HG03045 (cell line): Measurements from ENCODE around the gene ACP5.
A peak's percentile ranks its signal among the peaks of the same experiment; 100 is the strongest.
"Not testable (repeated sequence)": the region's sequence is repeated elsewhere in the genome, so short reads cannot be mapped to it uniquely, and the experiment has no call there.

ENCODE experiments used
- ATAC-seq: cut with Tn5 transposase; IDR thresholded peaks from one replicate; pipeline ENCODE4 v1.9.1; 2021; ENCODE audit warnings: mild to moderate bottlenecking, moderate library complexity; ENCODE audit not compliant: unreplicated experiment

The ACP5 gene

DNA sequence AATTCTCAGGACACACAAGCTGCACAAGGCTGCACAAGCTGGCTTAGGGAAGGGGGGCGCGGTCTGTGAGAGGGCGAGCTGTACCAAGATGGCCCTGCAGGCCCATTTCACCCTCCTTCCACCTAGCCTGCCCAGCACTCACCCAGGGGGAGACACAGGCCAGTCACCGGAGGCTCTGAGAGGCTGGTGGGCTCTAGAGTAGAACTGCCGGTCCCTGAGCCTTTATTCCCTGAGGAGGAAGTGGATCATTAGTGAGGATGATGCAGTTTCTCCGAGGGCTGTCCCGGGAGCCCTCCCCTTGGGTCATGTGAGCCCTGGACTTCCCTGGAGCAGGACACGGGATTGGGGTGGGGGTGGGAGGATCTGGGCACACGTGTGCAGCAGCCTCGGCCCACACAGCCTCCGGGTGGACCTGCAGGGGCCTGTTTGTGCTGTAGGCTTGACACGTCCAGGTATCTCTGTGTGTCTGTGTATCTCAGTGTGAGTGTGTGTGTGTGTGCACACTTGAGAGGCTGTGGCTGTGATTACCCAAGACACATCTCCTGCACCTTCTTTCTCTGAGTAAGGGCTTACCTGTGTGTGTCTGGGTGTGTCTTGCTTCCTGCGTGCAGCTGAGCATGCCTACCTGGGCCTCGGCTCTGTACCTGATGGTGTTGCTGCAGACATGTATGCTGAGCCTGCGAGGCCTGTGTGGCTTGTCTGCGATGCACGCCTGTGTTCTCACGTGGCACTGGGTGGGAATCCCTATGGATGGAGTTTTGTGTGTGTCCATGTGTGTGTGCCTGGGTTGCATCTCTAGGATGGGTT is at the start of gene ACP5:
Gene ACP5 (minus strand): TSS at position 195 of the 807 bp plus-strand sequence. CDS start 328 bp downstream, outside the sequence.
- ATAC-seq, result no peak

DNA sequence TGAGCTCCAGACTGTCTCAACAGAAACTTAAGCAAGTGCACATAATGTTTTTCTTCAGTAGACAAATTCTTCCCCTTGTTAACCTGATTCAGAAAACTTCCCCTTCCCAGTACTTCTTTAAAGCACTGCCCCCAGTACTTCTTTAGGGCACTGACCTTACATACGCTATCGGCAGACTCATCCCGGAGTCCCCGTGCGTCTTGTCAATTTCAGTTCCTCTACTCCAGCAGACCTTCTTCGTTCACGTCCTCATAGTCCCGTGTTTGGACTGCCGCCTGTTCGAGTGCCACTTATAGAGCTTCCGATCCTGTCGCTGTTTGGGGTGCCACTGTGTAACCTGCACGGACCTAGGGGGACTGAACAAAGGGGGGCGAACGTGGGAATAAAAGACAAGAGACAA is 48.8 kb upstream of the ACP5 start:
- no peak for ATAC-seq

- no peak for ATAC-seq
These were observed 46.6 kb upstream of the ACP5 start for GRCh38 chr19:11624069-11624463.

DNA sequence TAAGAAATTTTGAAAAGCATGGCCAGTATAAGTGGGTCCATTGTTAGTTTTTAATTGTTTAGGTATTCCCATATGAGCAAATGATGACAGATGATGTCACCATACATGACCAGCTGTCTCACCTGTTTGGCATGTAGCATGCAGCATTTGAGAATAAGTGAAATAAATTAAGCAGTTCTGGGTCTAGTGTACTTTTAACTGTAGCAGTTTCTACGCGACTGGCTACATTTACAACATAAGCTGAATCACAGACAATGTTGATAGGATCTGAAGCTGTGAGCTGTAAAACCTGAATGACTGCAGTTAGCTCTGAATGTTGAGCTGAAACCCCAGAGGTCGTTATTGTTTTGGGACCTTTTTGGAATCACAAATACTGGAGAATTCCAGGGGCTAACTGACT is 45.0 kb upstream of the ACP5 start:
- ATAC-seq, result not testable (repeated sequence)

DNA sequence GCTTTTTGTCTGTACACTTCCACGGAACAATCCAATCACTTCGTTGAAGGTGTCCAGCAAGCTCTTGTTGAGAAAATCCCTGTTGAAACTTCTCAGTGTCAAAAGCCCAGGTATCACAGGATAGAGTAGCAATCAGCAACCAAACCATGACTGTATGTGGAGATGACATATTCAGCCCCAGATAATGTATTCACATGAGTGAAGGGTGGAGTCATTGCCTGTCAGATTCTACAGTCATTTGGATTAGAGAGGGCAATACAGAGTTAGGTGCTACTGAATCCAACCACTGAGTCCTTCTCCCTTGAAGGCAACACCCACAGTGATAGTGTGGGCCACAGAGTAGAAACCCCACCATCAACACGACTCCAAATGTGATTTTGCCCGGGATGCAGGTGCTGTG is 43.1 kb upstream of the ACP5 start:
- ATAC-seq, result no peak

DNA sequence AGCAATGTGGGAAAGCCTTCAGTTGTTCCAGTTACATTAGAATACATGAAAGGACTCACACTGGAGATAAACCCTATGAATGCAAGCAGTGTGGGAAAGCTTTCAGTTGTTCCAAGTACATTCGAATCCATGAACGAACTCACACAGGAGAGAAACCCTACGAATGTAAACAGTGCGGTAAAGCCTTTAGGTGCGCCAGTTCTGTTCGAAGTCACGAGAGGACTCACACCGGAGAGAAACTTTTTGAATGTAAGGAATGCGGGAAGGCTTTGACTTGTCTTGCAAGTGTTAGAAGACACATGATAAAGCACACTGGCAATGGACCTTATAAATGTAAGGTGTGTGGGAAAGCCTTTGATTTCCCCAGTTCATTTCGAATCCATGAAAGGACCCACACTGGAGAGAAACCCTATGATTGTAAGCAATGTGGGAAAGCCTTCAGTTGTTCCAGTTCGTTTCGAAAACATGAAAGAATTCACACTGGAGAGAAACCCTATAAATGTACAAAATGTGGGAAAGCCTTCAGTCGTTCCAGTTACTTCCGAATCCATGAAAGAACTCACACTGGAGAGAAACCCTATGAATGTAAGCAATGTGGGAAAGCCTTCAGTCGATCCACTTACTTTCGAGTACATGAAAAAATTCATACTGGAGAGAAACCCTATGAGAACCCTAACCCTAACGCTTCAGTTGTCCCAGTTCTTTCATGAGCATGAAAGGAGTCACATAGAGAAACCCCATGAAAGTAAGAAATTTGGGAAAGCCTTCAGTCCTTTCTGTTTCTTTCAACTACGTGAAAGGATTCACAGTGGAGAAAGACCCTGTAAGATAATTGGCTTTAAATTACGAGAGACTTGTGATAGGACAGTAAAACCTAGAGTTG is 40.0 kb upstream of the ACP5 start:
- no peak for ATAC-seq

GRCh38 chr19:11612816-11613511 is 35.5 kb upstream of the ACP5 start:
- no peak for ATAC-seq

DNA sequence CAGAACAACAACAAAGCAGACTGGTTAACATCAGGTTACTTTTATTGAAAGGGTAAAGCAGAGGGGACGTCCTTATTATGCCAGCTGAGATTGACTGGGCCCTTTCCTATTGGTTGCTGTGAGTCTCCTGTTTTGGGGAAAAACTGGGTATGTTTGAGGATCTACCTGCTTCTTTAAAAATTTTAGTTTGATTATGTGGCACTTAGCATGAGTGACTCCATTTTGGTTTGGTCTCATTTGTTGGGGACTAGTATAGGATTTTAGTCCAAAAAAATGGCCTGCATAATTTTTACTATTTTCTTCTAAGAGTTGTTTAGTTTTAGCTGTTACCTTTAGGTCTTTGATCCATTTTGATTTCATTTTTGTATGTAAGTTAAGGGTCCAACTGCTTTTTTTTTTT is 34.3 kb upstream of the ACP5 start:
- no peak for ATAC-seq

DNA sequence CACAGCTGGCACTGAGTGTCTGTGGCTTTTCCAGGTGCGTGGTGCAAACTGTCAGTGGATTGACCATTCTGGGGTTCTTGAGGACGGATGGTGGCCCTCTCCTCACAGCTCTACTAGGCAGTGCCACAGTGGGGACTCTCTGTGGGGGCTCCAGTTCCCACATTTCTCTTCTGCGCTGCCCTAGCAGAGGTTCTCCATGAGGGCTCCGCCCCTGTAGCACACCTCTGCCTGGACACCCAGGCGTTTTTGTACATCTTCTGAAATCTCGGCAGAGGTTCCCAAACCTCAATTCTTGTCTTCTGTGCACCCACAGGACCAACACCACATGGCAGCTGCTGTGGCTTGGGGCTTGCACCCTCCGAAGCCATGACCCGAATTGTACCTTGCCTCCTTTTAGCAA is 29.0 kb upstream of the ACP5 start:
- ATAC-seq, result no peak

- ATAC-seq, result not testable (repeated sequence)
These were observed 22.3 kb upstream of the ACP5 start for GRCh38 chr19:11599704-11600103.

DNA sequence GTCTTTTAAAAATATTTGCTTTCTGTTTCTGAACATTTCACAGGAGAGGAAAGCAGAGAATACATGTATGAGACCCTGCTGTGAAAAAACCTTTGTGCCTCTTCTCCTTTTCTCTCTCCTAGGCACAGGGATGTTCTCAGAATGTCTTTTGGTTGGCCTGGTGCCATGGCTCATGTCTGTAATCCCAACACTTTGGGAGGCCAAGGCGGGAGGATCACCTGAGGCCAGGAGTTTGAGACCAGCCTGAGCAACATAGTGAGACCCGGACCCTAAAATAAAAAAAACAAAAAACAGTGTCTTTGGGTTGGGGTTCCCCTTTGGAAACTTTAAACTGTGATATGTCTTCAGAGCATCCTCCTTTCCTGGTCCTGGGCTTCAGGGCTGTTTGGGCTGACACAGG is 21.3 kb upstream of the ACP5 start:
- no peak for ATAC-seq

- ATAC-seq, result no peak
These were observed 20.6 kb upstream of the ACP5 start for GRCh38 chr19:11598103-11598483.

DNA sequence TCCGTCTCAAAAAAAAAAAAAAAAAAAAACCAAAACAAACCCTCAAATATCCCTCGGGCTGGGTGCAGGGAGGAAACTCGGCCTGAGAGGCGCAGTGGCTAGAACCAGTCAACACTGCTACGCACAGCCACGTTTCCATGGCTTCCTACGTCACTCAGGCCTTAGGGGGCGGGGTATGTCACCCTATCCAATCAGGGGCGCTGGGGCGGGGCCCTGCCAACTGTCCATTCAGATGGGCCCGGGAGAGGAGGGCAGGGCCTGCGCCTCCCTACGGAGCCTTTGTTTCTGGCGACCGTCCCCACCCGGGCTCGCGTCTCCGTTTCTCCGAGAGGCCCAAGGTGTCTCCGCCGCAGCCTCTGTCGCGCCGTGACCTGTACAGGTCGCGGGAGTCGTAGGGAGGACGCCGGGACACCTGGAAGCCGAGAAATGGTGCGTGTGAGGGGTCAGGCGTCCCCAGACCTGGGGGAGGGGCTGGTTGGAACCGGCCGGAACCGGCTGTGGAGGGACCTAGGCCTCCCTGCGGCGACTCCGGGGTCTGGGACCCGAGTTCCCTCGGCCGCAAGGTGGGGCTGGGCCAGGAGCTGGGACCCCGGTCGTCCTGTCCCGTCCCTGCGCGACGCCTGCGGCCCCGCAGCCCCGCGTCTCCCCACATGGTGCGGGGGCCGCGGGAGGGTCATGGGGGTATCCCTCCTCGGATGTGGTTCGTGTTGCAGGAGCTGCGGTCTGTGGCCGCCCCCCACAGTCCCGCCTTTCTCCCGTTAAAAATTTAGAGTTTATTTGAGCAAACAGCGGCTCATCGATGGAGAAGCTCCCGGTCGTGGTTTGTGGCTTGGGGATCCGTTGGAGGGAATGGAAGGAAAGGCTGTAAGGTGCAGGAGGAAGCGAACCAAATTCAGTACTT is 20.0 kb upstream of the ACP5 start, which contains the start of gene ZNF627:
Gene ZNF627 (plus strand): TSS at position 282 of the 901 bp plus-strand sequence. CDS start 145 bp downstream, at position 427.
- peak; percentile 99 for ATAC-seq

GRCh38 chr19:11596156-11596555 is 18.7 kb upstream of the ACP5 start:
- no peak for ATAC-seq

GRCh38 chr19:11594084-11594483 is 16.6 kb upstream of the ACP5 start:
- no peak for ATAC-seq

DNA sequence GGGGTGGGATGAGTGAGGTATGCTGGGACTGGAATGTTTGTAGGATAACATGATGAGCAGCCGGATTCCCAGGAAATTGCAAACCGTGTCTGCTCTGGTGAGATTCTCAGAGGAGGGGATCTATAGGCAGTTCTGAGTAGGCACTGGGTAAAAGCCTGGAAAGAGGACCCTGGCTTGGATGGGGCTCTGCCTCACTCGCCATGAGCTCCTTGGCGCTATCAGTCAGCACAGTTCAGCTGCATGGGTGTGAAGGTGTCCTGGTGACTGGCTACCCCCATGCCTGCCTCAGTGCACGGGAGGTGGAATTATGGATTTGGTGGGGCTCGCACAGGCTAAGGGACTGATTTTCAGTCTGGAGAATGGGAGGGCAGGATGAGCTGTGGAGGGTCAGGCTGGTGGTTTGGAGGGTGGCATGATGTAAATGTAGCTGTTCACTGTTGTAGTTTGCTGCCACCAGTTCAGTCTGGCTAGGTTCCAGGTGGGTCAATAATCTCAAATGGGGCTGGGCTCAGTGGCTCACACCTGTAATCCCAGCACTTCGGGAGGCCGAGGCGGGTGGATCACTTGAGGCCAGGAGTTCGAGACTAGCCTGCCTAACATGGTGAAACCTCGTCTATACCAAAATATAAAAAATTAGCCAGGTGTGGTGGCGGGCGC is 10.7 kb upstream of the ACP5 start:
- no peak for ATAC-seq

- no peak for ATAC-seq
These were observed 10.0 kb upstream of the ACP5 start for GRCh38 chr19:11587302-11587974.

DNA sequence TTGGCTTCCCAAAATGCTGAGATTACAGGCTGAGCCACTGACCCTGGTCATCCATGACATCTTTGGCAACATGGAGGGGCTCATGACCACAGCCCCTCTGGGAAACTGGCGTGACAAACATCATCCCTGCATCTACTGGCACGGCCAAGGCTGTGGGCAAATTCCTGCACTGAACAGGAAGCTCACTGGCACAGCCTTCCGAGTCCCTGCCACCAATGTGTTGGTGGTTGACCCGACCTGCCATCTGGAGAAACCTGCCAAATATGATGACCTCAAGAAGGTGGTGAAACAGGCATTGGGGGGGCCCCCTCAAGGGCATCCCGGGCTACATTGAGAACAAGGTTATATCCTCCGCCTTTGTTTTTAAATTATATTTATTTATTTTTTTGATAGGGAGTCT is 8.9 kb upstream of the ACP5 start:
- ATAC-seq, result no peak

DNA sequence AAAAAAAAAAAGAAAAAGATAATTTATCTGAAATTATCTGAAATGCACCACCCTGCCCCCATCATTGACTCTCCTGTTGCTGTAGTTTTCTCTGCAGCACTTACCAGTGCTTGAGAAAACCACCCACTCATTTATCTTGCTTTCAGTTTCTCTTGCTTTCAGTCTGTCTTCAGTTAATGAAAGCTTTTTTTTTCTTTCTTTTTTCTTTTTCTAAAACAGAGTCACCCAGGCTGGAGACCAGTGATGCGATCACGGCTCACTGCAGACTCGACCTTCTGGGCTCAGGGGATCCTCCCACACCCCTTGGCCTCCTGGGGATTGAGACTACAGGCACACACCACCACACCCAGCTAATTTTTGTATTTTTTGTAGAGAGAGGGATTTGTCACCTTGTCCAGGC is 4.3 kb upstream of the ACP5 start:
- ATAC-seq, result no peak
